Esophagus mucosa (tissue), 1 donor: ENCODE data around the gene ECT2. TPM values are rescaled to one million over a fixed set of nuclear protein-coding genes. Genes with fewer than 3 reads are reported as not detected.
"Not testable (repeated sequence)": the region's sequence is repeated elsewhere in the genome, so short reads cannot be mapped to it uniquely, and the experiment has no call there.

Source experiments
- ATAC-seq: fragments of 200-7000 bp; cut with Tn5 transposase; one replicate; pipeline ENCODE4 v1.9.1; 2020
- total RNA-seq: library from RNA; stranded (reverse); gene quantifications from one replicate; pipeline ENCODE4 v1.2.4, GENCODE V29; 2023
- donor health status: DM: yes; HTN: yes; CAD: no.

ECT2 gene
- total RNA-seq, 1 donor from 2014 or later = 22.4 TPM

DNA sequence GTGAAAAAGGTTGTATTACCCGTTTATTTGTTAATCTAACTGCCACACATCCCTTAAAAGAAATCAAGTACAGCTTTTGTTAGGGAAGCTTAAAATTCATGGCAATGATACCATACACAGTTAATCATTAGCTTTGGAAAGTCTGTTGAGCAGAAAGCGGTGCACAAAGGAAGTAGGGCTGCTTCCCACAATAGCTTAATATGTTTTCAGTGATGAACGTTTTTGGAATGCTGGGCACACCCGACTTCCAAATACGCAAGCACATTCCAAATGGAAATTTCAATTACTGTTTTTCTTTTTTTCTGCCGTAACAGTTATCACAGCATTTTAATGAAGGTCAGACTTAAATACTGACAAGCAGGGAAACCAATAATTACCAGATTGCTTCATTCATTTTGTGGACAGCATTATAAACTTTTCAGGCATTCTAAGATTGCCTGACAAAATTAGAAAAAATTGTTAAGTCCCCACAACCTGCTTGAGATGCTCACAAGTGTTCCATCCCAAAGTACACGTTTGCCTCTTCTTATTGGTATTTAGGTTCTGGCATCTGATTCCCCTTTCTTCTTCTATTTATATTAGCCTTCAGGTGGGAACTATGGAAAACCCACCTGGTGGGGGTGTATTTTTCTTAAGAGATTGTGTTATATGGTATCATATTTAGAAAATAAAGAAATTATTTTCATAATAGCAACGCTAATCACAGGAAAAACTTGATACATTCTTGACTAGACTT lies 1.1 kb upstream of the ECT2 start:
- ATAC-seq = peak; percentile 42

DNA sequence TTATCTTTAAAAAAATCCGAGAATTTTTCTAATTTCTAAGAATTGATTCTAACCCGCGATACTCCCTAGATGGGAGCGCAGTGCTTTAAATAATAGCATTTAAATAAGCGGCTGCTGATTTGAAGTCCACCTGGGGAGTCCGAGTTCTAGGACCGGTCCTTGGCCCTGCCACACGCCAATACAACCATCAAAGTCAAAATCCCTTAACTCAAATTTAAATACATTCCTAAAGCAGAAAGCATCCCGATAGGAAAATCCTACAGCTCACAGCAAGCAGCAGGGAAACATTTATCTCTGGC lies 508 bp upstream of the ECT2 start:
- ATAC-seq = no peak

DNA sequence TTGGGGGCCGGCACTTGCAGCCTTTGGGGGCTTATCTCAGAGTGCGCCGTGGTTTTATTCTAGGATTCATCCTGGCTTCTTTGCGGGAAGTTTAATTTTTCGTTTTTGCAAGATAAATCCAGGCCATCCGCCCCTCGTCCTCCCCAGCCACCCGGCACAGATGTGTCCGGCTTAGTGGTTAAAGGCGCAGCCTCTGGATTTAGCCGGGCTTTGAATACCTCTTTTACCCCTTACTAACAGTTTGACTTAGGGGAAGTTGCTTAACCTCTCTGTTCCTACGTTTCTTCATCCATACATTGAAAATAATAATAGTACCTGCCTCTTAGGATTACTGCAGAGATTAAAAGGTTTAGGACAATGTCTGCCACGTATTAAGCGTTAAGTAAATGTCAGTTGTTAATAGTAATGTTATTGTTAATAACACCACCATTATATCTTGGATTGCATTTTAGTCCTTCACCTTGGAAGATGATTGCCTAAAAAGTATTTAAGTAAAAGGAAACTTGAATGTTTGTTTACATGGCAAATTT lies 714 bp downstream of the ECT2 start:
- no peak for ATAC-seq

DNA sequence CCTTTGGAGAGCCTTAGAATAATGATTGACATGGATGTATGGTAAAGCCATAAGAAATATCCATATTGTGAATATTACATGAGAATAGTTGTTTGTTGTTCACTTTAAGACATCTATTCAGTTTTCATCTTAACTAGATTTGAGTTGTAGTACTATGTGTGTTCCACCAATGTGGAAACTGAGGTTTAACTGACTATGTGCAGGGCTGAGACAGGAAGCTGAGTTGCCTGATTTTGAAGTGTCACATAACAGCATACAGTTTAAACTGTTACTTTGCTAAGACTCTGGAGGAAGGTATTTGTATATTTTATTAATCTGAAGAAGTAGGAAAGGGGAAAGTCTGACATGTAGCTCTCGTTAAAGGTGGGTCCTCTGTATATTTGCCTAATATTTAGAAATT lies 2.1 kb downstream of the ECT2 start:
- no peak for ATAC-seq

DNA sequence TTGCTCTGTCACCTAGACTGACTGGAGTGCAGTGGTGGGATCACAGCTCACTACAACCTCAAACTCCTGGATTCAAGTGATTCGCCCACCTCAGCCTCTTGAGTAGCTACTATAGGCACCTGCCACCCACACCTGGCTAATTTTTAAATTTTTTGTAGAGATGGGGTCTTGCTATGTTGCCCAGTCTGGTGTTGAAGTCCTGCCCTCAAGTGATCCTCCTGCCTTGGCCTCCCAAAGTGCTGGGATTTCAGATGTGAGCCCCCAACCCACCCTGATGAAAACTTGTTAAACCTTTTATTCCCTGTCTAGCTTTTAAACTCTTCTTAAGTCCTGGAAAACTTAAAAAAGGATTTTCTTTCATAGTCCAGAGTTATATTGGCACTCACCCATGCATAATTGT lies 2.6 kb downstream of the ECT2 start:
- ATAC-seq = no peak

DNA sequence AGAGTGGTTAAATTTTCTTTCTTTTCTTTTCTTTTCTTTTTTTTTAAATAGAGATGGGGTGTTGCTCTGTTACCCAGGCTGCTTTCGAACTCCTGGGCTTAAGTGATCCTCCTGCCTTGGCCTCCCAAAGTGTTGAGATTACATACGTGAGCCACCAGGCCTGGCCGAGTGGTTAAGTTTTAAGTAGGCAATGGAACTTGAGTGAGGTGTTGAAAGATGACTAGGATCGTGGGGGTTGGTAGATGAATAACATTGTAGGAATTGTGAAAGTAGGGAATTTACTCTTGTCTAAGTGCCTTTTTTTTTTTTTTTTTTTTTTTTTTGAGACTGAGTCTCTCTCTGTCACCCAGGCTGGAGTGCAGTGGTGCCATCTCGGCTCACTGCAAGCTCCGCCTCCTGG lies 9.9 kb downstream of the ECT2 start:
- ATAC-seq = not testable (repeated sequence)

DNA sequence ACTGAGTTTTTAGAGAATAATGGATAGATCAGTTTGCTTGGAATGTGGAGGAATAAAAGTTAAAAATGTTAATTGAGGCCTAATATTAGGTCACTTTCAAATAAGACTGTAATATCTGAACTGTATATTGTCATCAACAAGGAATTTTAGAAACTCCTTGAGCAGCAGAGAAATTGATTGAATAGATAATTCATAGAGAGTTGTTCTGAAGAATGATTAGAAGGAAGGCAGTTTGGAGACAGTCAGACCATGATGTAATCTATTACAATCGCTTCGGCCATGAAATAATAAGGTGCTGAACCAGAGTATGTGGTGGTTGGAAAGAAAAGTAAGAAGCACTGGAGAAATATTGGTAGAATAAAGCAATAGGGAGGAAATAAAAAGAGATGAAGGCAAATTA lies 15.7 kb downstream of the ECT2 start:
- ATAC-seq = no peak

DNA sequence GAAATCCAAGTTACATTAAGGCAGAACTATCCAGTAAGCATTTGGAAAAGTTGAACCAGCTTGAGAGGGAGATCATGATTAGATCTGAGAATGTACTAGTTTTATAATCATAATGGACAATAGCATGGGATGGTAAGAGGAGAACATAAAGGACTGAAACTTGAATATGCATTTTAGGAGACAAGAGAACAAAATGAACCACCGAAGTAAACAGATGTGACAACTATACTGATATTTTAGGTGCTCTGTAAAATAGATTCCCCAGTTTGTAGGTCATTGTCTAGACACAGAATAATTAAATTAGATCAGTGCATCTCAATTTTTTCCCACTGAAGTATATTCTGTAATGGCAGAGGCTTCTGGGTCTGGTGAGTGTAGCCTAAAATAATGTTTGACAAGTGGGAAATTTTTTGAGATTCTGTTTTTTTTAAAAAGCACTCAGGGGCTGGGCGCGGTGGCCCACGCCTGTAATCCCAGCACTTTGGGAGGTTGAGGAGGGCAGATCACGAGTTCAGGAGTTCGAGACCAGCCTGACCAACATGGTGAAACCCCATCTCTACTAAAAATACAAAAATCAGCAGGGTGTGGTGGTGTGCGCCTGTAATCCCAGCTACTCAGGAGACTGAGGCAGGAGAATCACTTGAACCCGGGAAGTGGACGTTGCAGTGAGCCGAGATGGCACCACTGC lies 16.3 kb downstream of the ECT2 start:
- no peak for ATAC-seq

DNA sequence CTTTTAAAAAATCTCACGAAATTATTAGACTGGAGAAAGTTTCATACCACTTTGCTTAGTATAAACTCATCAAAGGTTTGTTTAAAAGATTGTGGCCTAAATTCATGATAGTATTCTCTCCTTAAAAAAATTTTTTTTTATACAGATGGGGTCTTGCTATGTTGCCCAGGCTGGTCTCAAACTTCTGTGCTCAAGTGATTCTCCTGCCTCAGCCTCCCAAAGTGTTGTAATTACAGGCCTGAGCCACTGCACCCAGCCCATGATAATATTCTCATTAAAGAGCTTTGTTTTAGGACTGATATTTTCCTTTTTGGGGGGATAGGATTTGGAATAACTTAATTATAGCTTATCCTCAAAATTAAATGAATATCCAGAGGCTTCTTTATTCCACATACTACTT lies 19.9 kb downstream of the ECT2 start:
- ATAC-seq = no peak

DNA sequence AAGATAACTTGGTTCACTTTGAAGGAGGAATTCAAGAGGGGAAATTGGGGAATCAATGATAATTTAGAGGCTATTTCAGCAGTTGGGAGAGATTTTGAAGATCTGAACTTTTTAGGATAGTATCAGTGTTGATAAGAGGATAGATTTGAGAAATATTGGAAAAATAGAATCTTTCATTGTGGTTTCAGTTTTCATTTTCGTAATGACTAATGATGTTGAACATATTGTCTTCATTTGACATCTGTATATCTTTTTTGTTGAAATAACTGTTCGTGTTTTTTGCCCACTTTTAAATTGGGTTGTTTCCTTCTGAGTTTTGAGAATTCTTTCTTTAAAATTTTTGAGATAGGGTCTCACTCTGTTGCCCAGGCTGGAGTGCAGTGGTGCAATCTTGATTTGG lies 21.1 kb downstream of the ECT2 start:
- no peak for ATAC-seq

DNA sequence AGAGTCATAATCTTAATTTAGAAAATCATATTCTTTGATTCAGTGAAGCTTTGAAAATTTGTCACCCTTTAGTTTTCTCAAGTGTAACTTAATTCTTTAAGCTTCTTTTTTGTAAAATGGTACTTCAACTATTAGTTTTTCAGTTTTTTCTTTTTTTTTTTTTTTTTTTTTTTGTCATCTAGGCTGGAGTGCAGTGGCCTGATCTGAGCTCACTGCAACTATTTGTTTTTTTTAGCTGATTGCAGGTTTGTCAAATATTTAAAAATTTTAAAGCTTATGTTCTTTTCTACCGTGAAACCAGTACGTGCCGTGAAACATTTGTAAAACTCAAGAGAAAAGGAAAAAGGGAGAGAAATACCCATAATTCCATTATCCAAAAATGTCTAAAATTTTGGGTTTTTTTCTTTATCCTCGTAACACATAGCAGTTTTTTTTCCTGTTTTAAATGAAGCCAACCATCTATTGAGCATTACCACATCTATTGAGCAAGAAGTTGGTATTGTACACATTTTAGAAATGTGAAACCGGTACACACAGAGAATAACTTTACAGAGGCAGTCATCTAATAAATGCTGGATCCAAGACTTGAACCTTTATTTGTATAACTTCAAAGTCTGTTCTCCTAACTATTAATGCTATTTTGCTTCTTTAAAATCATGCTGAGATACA lies 25.7 kb downstream of the ECT2 start:
- ATAC-seq = no peak

DNA sequence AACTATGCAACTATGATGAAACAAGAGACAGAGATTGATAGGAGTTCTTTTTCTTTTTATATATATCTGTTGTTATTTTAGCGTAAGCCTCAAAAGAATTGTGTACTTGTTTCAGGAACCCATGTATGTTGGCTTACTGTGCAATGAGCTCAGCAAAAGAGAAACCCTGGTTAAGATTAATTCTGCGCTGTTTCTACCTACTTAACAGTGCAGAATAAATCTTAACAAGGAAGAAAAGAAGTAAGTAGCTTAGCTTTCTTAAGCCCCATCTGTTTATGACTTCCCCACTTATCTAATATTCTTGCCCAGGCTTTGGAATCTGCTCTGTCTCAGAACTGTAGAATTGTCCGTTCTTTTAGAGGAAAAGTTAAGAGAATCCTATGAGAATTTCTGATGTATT lies 27.4 kb downstream of the ECT2 start:
- no peak for ATAC-seq

DNA sequence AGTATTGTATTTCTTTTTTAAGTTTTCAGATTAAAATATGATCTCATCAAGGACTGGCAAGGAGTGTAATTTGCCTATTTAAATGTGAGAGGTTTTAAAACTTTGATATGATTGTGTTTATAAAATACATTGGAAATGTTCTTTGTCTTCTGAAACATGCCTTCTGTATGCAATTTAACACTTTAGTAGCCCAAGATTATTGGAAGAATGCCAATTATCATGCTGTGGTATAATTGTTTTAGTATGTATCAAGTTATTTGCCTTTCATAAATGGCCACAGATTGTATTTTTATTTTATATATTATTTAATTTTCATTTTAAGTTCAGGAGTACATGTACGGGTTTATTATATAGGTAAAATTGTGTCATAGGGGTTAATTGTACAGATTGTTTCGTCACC lies 31.7 kb downstream of the ECT2 start:
- no peak for ATAC-seq

DNA sequence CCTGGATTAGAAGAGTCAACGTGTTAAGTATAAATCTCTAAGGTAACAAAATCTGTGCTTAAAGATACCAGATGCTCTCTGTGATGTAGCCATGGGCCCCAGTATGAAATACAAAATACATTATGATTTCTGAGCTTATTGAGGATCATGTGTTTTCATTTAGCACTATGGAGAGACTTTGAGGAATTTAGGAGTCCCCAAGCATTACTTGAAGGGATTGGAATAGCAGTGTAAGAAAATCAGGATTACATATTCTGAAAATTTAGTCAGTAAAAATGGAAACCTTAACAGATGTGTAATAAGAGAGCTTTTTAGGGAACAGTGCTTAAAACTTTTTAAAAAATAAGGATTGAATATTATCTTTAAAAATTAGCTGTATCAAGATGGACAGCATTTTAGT lies 35.5 kb downstream of the ECT2 start:
- no peak for ATAC-seq

DNA sequence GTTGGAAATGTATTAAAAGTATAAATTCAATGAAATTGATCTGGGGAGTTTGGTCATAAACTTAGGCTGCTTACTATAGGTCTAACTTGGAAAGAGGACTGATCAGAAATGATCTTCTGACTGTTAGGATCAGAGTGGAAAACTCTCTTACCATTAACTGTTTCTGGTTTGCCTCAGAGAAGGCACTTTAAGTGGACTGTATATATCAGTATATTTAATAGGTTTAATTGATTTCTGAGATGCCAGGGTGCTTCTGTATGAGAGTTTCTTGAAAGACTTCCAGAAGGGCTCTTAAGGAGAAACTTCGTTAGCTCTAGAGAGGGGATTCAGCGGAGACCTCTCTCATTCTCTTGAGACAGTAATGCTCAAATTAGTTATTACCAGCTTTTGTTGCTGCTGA lies 36.5 kb downstream of the ECT2 start:
- ATAC-seq = no peak

DNA sequence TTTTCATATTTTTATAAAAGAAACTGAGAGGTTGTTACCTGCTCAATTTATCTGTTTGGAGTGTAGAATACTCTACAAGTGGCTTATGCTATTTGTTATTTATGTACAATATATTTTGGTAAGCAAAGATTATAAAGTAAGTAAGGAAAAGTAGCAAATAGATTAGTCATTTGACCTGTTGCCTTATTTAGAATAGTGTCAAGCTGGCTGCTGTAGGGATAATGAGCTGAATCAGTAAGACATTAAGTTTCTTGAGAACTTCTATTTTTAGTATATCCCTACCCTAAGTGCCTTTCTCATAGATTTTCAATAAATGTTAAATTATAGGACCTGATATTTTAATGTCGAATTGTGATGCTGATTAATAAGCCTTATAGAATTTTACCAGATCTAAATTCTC lies 37.2 kb downstream of the ECT2 start:
- no peak for ATAC-seq

DNA sequence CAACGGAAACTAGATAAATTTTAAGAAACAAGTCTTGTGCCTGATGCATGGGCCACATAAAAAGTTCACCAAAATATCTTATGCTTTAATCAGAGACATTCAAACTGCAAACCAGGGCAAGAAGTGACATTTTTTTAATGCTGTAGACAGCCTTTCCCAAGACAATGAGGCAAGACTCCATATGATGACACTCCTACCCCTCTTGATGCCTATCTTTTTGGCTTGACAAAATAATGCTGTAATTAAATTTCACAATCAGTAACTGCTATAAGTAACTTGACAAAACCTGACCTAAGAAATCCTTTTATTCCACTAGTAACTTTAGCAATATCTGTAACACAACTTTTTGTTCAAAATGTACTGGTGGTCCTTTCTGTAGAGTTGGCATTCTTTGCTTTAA lies 48.7 kb downstream of the ECT2 start:
- ATAC-seq = no peak

DNA sequence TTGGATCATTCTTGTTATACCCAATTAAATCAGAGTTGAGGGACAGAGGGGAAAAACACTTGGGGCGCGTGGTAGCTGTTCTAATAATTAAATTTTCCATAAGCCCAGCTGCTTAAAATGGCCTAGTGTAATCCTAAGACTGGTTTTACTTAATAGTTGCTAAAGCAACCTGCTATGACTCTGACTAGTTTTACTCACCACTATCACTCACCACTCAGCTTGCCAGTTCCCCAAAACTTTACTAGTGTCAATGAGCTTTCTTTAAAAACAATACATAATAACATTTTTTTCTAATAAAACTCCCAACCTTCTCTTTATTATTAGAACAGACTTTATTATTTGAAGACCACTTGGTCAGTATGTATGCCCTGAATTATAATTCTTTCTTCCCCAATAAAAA lies 49.6 kb downstream of the ECT2 start:
- no peak for ATAC-seq

DNA sequence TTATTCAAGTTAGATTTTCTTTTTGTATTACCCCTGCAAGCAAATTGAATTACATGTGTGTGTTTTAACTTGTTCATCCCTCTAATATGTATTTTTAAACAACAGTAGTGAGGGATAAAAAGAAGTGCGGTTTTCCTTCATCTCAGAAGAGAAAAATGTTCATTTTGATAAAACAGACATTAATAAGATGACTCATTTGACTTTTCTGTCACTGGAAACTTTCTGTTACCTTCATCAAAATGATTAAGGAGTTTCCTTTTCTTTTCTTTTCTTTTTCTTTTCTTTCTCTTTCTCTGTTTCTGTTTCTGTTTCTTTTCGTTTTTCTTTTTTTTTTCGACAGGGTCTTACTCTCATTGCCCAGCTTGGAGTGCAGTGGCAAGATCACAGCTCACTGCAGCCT lies 53.0 kb downstream of the ECT2 start:
- ATAC-seq = no peak

DNA sequence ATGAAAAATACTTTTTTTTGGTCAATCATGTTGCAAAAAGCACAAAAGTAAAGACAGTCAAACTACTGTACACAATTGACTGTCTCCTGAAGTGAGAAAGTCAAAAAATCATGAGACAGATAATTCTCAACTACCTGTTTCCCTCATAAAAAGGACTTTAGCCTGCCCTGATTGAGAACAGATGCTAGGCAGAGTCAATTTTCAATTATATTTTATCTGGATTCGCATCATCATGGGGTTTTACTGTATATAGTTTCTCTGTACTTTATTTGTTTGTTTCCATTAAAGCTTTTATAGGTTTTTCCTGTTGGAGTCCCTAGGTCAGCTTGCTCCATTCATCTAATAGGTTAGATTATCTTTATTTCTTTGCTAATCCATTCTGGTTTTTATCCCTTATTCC lies 53.8 kb downstream of the ECT2 start:
- no peak for ATAC-seq

DNA sequence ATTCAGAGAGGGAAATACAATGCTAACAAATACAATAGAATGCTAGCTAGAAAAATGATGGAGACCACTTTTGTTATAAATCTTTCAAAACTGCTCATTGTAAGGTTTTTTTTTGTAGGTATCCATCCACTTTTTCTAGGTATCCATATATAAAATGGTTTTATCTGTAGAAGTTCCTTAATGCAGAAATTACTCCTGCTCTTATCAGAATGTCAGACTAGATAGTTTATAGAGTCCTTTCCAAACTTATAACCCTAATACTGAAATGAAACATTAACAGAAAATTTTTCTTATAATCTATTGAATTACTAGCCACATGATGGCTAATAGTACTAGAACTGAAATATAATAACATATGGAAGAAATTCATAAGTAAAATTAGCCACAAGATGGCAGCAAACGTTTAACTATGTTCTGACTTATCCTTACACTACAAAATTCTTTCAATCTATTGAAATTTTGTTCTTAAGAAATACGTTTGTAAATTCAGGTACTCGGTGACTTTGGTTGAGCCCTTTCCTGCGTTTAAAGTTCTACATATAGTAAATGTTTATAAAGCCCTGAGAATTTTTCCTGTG lies 58.5 kb downstream of the ECT2 start:
- ATAC-seq = no peak

DNA sequence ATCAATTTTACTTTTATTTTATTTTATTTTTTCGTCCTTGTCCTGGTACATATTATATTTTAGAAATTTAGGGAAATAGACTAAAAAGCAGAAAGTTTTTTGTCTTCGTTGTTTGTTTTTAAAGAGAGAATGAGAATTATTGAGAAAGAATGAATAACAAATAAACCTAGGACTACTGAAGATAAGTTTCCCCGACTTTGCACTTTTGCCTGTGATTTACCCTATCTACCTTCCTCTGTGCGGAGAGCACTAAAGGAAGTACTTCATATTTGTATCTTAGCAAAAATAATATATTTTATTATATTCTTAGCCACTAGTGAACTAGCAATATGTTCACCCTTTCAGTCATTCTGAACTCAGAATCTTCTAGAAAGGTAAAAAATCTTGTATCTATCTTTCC lies 60.6 kb downstream of the ECT2 start:
- ATAC-seq = no peak

DNA sequence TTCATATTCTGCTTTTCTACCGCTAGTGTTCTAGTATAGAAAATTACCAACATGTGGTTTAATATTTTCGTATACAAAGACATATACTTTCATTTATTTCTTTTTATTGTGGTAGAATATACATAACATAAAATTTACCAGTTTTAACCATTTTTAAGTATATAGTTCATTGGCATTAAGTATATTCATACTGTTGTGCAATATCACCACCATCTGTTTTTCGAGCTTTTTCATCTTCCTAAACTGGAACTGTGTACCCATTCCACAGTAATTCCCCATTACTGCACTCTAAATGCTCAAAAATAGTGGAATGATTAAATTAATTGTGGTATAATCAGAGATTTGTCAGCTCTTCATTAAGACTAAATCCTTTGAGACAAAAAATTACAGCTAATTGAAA lies 62.9 kb downstream of the ECT2 start:
- no peak for ATAC-seq

DNA sequence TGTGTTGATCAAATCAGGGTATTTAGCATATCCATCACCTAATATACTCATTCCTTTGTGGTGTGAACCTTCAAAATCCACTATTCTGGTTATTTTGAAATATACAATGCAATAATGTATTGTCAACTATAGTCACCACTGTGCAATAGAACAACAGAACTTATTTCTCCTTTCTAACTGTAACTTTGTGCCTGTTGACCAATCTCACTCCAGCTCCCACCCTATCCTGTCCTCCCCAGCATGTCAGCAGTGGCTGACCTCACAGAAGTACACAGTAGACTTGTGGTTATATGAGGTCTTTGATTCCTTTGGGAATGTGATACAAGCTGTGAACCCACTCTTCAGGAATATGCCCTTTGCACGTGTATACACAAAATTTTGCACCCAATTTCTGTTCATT lies 64.2 kb downstream of the ECT2 start:
- no peak for ATAC-seq
